ENCODE results near the gene APBB1. TPM values are rescaled to one million over a fixed set of nuclear protein-coding genes. Genes with fewer than 3 reads are reported as not detected.

Gene APBB1
- total RNA-seq, 4 donors from 2014 or later, result 19.8 to 39.9 (median 33.3) TPM

GRCh38 chr11:6438979-6439571 lies 20.2 kb upstream of the APBB1 start:
- DNase-seq (ENCODE audit: low spot score) (no peak), ATAC-seq (ENCODE audit: low FRiP score) (no peak)
- TF ChIP-seq CTCF (IDR thresholded peaks at IDR 0.05), result no peak

GRCh38 chr11:6437993-6438392 lies 19.1 kb upstream of the APBB1 start:
- no peak for ATAC-seq (ENCODE audit: low FRiP score)
- no peak for DNase-seq (ENCODE audit: low spot score)

GRCh38 chr11:6437423-6437822 lies 18.5 kb upstream of the APBB1 start:
- ATAC-seq (ENCODE audit: low FRiP score) (no peak), DNase-seq (ENCODE audit: low spot score) (no peak)
- TF ChIP-seq CTCF (IDR thresholded peaks at IDR 0.05), result no peak

More at GRCh38 chr11:6437993-6438392, 19.1 kb upstream of the APBB1 start:
- TF ChIP-seq CTCF (IDR thresholded peaks at IDR 0.05), result no peak

GRCh38 chr11:6433998-6434660 lies 15.2 kb upstream of the APBB1 start:
- TF ChIP-seq CTCF (IDR thresholded peaks at IDR 0.05), result no peak
- ATAC-seq (ENCODE audit: low FRiP score), result no peak
- no peak for DNase-seq (ENCODE audit: low spot score)

GRCh38 chr11:6431861-6432260 lies 13.0 kb upstream of the APBB1 start:
- TF ChIP-seq CTCF (IDR thresholded peaks at IDR 0.05), result no peak
- DNase-seq (ENCODE audit: low spot score) (no peak), ATAC-seq (ENCODE audit: low FRiP score) (no peak)

- ATAC-seq (ENCODE audit: low FRiP score), result no peak
- TF ChIP-seq CTCF (IDR thresholded peaks at IDR 0.05), result no peak
- no peak for DNase-seq (ENCODE audit: low spot score)
Measured at GRCh38 chr11:6427516-6427915, 8.6 kb upstream of the APBB1 start.

- no peak for ATAC-seq (ENCODE audit: low FRiP score)
- DNase-seq (ENCODE audit: low spot score), result no peak
- no peak for TF ChIP-seq CTCF (IDR thresholded peaks at IDR 0.05)
Measured at GRCh38 chr11:6420677-6421076, 1.8 kb upstream of the APBB1 start.

Measured in omental fat pad (tissue), 4 donors.